GM19438 (cell line): ENCODE data around the gene AHCYL1.
"Not testable (repeated sequence)": the region's sequence is repeated elsewhere in the genome, so short reads cannot be mapped to it uniquely, and the experiment has no call there.

ENCODE experiments used
- ATAC-seq: cut with Tn5 transposase; IDR thresholded peaks from one replicate; pipeline ENCODE4 v1.9.1; 2021; ENCODE audit warnings: low read depth; ENCODE audit not compliant: unreplicated experiment

Gene AHCYL1

DNA sequence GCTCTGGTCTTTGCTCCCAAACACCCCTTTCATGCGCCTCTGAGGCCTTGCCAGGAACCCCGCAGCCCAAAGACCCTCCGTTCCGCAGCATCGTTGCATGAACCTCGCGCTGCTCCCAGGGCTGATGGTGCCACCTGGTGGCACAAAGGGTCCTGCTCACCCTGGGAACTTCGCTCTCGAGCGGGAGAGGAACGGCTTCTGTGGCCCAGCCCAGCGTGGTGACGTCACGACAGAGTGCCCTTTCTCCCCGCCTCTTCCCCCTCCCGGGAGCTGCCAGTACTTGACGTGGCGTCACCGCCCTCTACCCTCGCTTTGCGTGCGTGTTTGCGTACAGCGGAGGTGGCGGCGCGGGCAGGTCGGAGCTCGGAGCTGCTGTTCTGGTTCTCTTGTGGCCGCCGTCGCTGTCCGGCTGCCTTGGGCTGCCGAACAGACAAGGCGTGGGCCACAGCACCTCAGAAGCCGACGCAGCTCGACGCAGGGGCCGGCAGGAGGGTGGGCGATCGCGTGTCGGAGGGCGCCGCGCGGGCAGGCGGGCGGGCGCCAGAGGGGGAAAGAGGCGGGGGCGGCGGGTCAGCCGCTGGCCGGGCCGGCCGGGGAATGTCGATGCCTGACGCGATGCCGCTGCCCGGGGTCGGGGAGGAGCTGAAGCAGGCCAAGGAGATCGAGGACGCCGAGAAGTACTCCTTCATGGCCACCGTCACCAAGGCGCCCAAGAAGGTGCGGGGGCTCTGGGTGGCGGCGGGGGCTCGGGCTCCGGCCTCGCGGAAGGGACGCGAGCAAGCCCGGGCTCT is at the start of gene AHCYL1:
AHCYL1 (plus strand) TSS at position 310 of the 791 bp plus-strand sequence; CDS start at position 598, 288 bp downstream.
- ATAC-seq, result peak; percentile 97

GRCh38 chr1:109935451-109935900 is 49.1 kb upstream of the AHCYL1 start:
- ATAC-seq, result no peak

DNA sequence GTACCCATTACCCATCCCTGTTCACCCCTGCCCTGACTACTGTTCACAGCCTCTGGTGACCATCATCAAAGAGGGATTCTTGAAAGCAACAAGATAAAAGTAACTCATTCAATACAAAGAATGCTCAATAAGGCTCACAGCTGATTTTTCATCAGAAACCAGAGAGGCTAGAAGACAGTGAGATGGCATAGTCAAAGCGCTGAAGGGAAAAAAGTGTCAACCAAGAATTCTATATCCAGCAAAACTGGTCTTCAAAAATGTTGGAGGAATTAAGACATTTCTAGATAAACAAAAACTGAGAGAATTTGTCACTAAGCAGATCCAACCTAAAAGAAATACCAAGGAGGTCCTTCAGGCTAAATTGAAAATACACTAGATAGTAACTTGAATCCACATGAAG is 46.8 kb upstream of the AHCYL1 start:
- ATAC-seq, result no peak

DNA sequence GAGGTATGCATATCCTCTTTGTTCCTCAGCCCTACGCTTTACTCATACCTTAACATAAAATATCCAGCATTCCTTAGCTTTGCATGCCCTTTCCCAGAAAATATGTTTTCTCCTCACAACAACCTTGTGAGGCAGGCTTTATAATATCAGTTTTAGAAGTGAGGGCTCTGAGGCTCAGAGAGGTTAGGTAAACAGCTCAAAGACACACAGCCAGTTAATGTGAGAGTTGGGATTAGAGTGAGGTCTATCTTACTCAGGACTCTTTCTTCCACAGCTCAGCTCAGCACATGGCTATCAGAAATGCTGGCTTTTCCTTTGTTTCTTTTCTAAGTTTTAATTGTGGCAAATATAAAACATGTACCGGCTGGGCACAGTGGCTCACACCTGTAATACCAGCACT is 46.0 kb upstream of the AHCYL1 start:
- no peak for ATAC-seq

DNA sequence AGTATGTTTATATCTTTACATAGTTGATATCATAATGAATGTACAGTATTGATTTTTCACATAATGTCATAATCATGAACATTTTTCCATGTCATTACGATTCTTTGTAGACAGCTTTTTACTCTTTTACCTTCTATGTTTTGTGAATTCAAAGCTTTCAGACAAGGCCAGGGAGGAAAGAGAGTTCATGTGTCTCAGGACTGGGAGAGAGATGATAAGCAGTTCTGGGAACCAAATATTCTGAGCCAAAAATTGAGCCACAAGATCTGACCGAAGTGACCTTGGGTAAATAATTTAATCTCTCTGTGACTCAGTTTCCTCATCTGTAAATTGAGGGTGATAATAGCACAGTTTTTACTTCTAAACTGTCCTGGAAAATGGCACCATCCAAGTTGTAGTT is 42.1 kb upstream of the AHCYL1 start:
- no peak for ATAC-seq

DNA sequence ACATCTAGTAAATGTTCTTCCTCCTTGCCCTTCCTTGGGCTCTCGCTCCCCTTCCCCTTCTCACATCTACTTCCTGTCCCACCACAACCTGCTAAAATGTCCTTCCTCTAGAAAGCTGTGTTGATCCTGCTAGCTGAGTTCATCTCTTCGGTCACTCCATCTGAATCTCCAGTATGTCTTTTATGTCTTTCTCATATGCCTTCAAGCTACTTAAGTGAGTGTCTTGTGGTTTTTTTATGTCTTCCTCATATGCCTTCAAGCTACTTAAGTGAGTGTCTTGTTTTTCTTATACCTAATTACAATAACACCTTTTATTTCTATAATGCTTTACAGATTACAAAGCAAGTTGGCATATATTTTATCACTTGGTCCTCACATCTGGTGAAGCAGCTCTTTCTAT is 40.0 kb upstream of the AHCYL1 start:
- no peak for ATAC-seq

DNA sequence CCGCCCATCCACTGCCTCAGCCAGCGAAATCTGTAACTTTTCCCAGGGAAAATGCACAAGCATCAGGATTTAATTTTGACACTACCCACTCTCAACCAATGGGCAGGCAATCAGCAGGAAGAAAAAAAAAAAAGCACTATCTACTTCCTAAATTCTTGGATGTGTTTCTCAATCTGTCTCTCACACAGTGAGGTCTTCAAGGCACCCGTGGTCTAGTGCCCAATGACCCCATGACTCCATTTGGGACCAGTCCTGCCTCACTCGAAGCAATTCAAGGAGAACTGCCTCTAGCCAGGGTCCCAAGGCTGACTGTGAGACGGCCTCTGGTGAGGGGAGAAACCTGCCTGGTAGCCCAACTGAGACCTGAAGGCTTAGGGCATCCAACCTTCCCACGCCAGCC is 38.1 kb upstream of the AHCYL1 start:
- ATAC-seq, result no peak

DNA sequence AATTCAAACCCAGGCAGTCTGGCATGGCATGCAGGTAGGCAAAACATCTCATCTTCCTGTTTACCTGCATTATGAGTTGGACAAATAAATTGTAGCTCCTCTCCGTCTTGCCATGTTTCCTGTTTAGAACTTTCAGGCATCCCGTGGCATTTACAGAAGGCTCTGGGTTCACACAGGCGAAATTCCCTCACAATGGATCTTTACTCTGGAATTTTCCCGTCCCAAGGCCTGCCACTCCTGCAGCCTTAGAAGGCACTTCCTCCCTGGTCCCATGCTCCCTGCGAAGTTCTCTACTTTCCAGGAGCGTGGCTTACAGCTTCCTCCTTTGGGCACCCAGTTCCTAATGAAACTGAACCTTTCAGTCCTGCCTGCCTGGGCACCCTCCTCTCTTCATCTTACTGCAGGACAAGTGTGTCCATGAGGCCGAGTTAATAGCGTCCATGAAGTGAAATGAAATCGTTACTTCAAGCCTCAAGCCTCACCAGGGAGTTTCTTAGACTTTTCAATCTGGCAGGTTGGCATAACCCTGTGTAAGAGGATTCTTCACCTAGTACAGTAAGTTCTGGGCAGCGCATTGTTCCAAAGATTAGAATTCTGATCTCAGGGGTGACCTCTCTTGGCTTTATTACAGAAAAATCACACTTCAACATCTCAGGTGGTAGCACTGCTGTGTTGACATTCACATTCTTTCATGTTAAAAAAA is 36.8 kb upstream of the AHCYL1 start:
- no peak for ATAC-seq

- no peak for ATAC-seq
Measured at GRCh38 chr1:109948285-109948630, 36.3 kb upstream of the AHCYL1 start.

GRCh38 chr1:109950038-109950437 is 34.5 kb upstream of the AHCYL1 start:
- ATAC-seq, result no peak

DNA sequence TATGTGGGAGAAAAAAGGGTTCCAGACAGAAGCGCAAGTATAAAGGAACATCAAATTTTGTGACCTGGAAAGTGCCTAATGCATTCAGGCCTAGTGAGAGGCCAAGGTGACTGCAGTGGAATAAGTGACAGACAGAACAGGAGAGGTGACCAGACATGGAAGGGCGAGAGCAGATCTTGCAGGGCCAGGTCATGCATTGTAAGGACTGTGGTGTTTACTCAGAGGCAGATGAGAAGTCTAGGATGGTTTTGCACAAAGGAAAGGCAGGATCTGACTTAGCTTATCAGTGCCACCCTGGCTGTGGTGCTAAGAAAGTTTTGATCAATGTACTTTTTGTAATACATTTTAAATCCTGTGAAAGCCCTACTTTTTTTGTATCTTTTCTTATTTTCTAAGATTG is 34.1 kb upstream of the AHCYL1 start:
- no peak for ATAC-seq

DNA sequence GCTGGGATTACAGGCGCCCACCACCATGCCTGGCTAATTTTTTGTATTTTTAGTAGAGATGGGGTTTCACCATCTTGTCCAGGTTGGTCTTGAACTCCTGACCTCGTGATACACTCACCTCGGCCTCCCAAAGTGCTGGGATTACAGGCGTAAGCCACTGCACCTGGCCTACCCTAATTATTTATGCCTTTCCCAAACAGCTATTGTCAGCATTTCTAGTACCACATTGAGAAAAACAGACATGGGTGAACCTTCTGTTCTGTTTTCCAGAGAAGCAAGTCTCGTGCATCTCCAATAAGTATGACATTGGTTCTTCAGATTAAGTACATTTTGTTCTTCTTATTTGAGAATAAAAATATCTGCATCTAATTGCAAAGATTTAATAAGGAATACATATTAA is 33.1 kb upstream of the AHCYL1 start:
- ATAC-seq, result not testable (repeated sequence)

DNA sequence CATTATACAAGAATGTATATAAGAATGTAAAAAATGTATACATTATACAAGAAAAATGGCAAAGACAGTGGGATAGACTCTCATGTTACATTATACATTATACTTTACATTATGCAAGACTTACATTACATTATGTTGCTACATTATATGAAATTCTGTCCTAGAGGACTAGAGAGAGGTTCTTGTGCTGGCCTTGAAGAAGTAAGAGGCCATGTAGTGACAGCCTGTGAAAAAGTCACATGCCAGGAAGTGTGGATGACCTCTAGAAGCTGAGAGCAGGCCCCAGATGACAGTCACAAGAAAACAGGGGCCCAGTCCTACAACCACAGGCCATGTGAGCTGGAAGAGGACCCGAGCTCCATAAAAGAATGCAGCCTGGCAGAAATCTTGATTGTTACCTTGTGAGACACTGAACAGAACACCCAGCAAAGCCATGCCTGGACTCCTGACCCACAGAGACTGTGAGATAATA is 30.5 kb upstream of the AHCYL1 start:
- no peak for ATAC-seq

- no peak for ATAC-seq
Measured at GRCh38 chr1:109959632-109959973, 25.0 kb upstream of the AHCYL1 start.

DNA sequence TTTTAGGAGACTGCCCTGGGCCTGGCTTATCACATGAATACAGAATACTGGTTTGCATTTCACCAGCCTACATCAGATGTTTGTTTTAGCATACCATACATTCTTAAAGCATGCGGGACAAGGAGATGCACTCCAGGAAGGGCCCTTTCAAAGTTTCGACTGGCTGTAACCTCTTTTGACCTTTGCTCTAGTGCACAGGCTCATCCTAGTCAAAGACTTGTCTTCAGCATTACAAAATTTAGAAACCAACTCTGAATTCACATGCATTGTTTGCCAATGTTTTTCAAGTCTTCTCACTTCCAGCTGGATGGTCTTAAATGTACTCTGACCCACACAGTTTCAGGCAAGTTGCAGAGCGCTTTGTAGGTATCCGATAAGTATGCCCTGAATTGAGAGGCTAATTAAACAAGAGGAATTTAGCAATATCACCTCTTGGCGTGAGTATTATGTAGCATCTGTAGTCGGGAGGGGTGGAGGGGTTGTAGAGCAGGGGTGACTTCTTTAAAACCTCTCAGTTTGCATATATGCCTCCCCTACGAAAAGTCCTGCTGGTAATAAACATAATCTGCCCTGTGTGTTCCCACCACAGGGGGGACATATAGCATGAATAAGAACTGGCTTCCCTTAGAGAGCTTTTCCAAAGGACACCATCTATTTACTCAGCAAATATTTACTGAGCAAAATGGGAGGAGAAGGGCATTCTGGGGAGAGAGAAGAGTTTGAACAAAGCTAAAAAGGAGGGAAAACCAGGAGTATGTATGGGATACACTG is 24.4 kb upstream of the AHCYL1 start:
- no peak for ATAC-seq

- ATAC-seq, result no peak
Measured at GRCh38 chr1:109960745-109961094, 23.8 kb upstream of the AHCYL1 start.

GRCh38 chr1:109963864-109964263 is 20.7 kb upstream of the AHCYL1 start:
- ATAC-seq, result no peak

DNA sequence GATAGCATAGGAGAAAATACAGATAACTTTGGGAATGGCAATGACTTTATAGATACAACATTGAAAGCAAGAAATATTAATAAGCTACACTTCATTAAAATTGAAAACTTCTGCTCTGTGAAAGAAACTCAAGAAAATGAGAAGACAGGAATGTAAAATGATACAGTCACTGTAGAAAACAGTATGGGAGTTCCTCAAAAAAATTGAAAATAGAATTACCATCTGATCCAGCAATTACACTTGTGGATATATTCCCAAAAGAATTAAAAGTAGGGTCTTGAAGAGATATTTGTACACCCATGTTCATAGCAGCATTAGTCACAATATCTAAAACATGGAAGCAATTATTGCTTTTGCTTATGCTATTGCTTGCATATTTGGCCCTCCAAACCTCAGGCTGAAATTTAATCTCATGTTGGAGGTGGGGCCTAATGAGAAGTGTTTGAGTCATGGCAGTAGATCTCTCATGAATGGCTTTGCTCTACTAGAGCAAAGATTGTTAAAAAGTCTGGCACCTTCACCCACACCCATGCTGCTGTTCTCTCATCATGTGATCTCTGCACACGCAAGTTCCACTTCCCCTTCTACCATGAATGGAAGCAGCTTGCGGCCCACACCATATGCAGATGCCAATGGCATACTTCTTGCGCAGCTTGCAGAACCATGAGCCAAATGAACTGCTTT is 15.3 kb upstream of the AHCYL1 start:
- no peak for ATAC-seq

DNA sequence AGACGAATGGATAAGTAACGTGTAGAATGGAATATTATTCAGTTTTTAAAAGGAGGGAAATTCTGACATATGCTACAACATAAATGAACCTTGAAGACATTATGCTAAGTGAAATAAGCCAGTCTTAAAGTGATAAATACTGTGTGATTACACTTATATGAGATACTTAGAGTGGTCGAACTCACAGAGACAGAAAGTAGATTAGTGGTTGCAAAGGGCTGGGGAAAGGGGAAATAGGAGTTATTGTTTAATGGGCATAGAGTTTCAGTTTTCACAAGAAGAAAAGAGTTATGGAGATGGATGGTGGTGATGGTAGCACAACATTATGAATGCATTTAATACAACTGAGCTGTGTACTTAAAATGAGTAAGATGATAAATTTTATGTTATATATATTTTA is 14.7 kb upstream of the AHCYL1 start:
- no peak for ATAC-seq

- no peak for ATAC-seq
Measured at GRCh38 chr1:109971559-109971958, 13.0 kb upstream of the AHCYL1 start.

- ATAC-seq, result no peak
Measured at GRCh38 chr1:109974191-109974590, 10.4 kb upstream of the AHCYL1 start.
